Mammary microvascular endothelial cell (primary cell): Measurements from ENCODE around the gene ST3GAL4. TPM values are rescaled to one million over a fixed set of nuclear protein-coding genes. Genes with fewer than 3 reads are reported as not detected.

Source experiments
- total RNA-seq: library from RNA; depleted of rRNA; stranded (reverse); fragments of >200 nt; gene quantifications from 2 replicates; pipeline ENCODE4 v1.2.3, GENCODE V29; 2015

ST3GAL4 gene, protein sequence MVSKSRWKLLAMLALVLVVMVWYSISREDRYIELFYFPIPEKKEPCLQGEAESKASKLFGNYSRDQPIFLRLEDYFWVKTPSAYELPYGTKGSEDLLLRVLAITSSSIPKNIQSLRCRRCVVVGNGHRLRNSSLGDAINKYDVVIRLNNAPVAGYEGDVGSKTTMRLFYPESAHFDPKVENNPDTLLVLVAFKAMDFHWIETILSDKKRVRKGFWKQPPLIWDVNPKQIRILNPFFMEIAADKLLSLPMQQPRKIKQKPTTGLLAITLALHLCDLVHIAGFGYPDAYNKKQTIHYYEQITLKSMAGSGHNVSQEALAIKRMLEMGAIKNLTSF
- total RNA-seq: 15.3 and 23.1 TPM in 2 replicates

DNA sequence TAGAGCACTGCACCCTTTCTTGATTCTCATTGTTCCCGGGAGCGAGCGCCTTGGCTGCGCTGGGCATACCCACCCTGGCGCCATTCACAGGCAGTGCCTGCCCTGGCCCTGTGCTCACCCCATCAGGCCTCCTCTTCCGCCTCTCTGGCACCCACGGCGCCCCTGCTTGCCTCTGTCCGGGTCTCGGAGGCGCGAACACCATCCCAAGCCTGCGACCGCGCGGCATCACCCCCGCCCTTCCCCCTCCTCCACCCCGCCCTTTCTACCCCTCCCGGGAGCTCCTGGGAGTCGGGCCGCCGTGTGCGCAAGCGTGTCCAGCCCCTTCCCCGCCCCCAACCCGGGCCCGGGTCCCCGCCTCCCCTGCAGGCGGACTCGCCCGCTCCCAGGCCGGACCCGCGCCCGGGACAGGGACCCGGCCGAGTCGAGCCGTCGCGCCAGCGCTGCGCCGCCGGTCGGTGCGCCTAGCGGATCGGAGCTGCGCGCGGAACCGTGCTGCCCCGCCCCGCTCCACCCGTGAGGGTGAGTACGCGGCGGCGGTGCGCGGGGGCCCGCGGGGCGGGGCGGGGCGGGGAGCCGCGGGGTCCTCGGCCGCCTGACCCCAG lies at the start of gene ST3GAL4:
Gene ST3GAL4 (plus strand): TSS at position 363 of the 602 bp plus-strand sequence. CDS start 50,470 bp downstream, outside the sequence.

Other genes with a start within 250 kb of the ST3GAL4 start
- 14.6 and 15.0 TPM in 2 replicates for gene RPUSD4, start 144.0 kb upstream of the ST3GAL4 start, total RNA-seq
- 23.8 and 30.2 TPM in 2 replicates for gene FAM118B, start 143.9 kb upstream of the ST3GAL4 start, total RNA-seq
- gene SRPRA, start 86.8 kb upstream of the ST3GAL4 start, total RNA-seq: 107 and 109 TPM in 2 replicates
- 17.4 and 25.7 TPM in 2 replicates for gene FOXRED1, start 86.5 kb upstream of the ST3GAL4 start, total RNA-seq
- 4.6 and 5.2 TPM in 2 replicates for gene TIRAP, start 72.6 kb upstream of the ST3GAL4 start, total RNA-seq
- gene DCPS, start 51.6 kb upstream of the ST3GAL4 start, total RNA-seq: 31.0 and 33.1 TPM in 2 replicates